Measurements from ENCODE around the gene KCNG3.
"Not testable (repeated sequence)": the region's sequence is repeated elsewhere in the genome, so short reads cannot be mapped to it uniquely, and the experiment has no call there.

The KCNG3 gene

GRCh38 chr2:42410742-42411514 lies 82.9 kb downstream of the KCNG3 start:
- TF ChIP-seq CTCF (IDR thresholded peaks at IDR 0.05; ENCODE audit: low read depth, low read length): no peak

GRCh38 chr2:42408009-42408408 lies 85.8 kb downstream of the KCNG3 start:
- no peak for TF ChIP-seq CTCF (IDR thresholded peaks at IDR 0.05; ENCODE audit: low read depth, low read length)

More at GRCh38 chr2:42410742-42411514, 82.9 kb downstream of the KCNG3 start:
- no peak overlapping the region for H3K4me3 ChIP-seq (ENCODE audit: low read depth, low read length)

GRCh38 chr2:42407476-42407875 lies 86.3 kb downstream of the KCNG3 start:
- H3K4me3 ChIP-seq (ENCODE audit: low read depth, low read length): no peak overlapping the region
- no peak for TF ChIP-seq CTCF (IDR thresholded peaks at IDR 0.05; ENCODE audit: low read depth, low read length)

More at GRCh38 chr2:42408009-42408408, 85.8 kb downstream of the KCNG3 start:
- no peak overlapping the region for H3K4me3 ChIP-seq (ENCODE audit: low read depth, low read length)

GRCh38 chr2:42404676-42405075 lies 89.1 kb downstream of the KCNG3 start:
- TF ChIP-seq CTCF (IDR thresholded peaks at IDR 0.05; ENCODE audit: low read depth, low read length): no peak
- H3K4me3 ChIP-seq (ENCODE audit: low read depth, low read length): no peak overlapping the region

GRCh38 chr2:42401773-42402172 lies 92.0 kb downstream of the KCNG3 start:
- no peak for TF ChIP-seq CTCF (IDR thresholded peaks at IDR 0.05; ENCODE audit: low read depth, low read length)
- H3K4me3 ChIP-seq (ENCODE audit: low read depth, low read length): no peak overlapping the region

- H3K4me3 ChIP-seq (ENCODE audit: low read depth, low read length): not testable (repeated sequence)
These were observed 95.7 kb downstream of the KCNG3 start for GRCh38 chr2:42398052-42398451.

GRCh38 chr2:42393320-42393719 lies 100.5 kb downstream of the KCNG3 start:
- not testable (repeated sequence) for H3K4me3 ChIP-seq (ENCODE audit: low read depth, low read length)

GRCh38 chr2:42392191-42392590 lies 101.6 kb downstream of the KCNG3 start:
- no peak for TF ChIP-seq CTCF (IDR thresholded peaks at IDR 0.05; ENCODE audit: low read depth, low read length)
- no peak overlapping the region for H3K4me3 ChIP-seq (ENCODE audit: low read depth, low read length)
